Measurements from ENCODE around the gene CDH2.

DNA sequence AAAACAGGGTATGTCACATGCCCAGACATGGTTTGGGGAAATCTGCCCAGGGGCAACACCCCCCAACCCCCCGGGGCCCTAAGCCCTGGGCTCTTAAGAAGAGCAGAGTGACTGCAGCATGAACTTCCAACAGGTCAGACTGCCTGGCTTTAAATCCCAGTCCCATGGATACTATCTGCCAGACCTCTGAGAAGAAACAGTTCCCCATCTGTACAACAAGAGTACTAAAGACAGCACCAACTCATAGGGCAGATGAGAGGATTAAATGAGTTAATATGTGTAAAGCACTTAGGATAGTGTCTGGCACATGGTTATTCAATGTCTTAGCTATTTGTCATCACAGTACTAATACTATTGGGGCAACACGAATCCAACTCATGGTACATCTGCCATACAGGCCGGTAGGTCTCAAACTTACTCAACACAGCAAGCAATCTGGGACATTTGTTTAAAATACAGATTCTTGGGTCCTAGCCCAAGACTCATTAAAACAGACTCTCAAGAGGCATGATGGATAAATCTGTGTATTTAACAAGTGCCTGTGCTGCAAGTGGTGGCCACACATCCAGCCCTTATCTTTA lies 23.4 kb downstream of the CDH2 start:
- TF ChIP-seq, protein P1, sequence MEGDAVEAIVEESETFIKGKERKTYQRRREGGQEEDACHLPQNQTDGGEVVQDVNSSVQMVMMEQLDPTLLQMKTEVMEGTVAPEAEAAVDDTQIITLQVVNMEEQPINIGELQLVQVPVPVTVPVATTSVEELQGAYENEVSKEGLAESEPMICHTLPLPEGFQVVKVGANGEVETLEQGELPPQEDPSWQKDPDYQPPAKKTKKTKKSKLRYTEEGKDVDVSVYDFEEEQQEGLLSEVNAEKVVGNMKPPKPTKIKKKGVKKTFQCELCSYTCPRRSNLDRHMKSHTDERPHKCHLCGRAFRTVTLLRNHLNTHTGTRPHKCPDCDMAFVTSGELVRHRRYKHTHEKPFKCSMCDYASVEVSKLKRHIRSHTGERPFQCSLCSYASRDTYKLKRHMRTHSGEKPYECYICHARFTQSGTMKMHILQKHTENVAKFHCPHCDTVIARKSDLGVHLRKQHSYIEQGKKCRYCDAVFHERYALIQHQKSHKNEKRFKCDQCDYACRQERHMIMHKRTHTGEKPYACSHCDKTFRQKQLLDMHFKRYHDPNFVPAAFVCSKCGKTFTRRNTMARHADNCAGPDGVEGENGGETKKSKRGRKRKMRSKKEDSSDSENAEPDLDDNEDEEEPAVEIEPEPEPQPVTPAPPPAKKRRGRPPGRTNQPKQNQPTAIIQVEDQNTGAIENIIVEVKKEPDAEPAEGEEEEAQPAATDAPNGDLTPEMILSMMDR (conservative IDR thresholded peaks at IDR 0.05 in 1 of 2, IDR thresholded peaks at IDR 0.05 in 1 of 2; ENCODE audit: low read depth in 1 of 2, low read length in 2 of 2) = no peak
- no peak for TF ChIP-seq EZH2 (IDR thresholded peaks at IDR 0.05; ENCODE audit: low read length, missing control alignments)
